Peyer's patch (tissue), 4 donors: ENCODE results near the gene BSN.

Experiments used
- POLR2A ChIP-seq, 2 donors: fragments of 450-650 bp; IDR thresholded peaks; one replicate each; pipeline ENCODE4 v1.5.1; 2017; ENCODE audit warnings: antibody characterized with exemption in 2 of 2, mild to moderate bottlenecking in 2 of 2, moderate library complexity in 2 of 2
- TF ChIP-seq, protein P1 (sequence below), 6 experiments: fragments of 450-650 bp in 4 of 6; fragments of 200-600 bp in 2 of 6; sonication (generic) in 1 of 6; IDR thresholded peaks; one replicate each; pipeline ENCODE4 v1.5.1; 2017 to 2019; ENCODE audit warnings: antibody characterized with exemption in 6 of 6, mild to moderate bottlenecking in 3 of 6, moderate library complexity in 1 of 6

DNA sequence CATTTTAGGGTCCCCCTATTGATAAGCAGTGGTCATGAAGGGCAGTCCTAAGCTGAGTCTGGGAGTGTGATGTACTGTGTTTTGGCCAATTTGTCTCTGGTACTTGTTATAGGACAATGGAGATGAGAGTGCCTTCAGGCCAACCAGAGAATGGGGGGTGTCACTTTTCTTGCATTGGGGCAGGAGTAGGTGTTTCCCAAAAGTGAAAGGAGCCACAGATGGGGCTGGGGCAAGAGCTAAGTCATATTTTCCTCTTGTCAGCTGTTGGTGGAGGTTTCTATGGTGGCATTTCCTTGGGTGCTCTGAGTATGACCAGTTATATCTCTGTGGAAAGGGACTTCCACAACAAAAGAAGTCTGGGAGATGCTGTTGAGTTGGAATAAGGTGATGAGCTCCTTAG is 24.7 kb upstream of the BSN start:
- TF ChIP-seq, protein P1, sequence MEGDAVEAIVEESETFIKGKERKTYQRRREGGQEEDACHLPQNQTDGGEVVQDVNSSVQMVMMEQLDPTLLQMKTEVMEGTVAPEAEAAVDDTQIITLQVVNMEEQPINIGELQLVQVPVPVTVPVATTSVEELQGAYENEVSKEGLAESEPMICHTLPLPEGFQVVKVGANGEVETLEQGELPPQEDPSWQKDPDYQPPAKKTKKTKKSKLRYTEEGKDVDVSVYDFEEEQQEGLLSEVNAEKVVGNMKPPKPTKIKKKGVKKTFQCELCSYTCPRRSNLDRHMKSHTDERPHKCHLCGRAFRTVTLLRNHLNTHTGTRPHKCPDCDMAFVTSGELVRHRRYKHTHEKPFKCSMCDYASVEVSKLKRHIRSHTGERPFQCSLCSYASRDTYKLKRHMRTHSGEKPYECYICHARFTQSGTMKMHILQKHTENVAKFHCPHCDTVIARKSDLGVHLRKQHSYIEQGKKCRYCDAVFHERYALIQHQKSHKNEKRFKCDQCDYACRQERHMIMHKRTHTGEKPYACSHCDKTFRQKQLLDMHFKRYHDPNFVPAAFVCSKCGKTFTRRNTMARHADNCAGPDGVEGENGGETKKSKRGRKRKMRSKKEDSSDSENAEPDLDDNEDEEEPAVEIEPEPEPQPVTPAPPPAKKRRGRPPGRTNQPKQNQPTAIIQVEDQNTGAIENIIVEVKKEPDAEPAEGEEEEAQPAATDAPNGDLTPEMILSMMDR (IDR thresholded peaks at IDR 0.05) = no peak
- TF ChIP-seq POLR2A (IDR thresholded peaks at IDR 0.05) = no peak
